ENCODE data around the gene SLC25A29. TPM values are rescaled to one million over a fixed set of nuclear protein-coding genes. Genes with fewer than 3 reads are reported as not detected.
A peak's percentile ranks its signal among the peaks of the same experiment; 100 is the strongest.

The SLC25A29 gene
- total and polyA plus RNA-seq, 2 of the 13 experiments (the other 11 are each of a cell fraction or from before 2014, with no cell fraction given): 12.2 to 17.2 TPM

DNA sequence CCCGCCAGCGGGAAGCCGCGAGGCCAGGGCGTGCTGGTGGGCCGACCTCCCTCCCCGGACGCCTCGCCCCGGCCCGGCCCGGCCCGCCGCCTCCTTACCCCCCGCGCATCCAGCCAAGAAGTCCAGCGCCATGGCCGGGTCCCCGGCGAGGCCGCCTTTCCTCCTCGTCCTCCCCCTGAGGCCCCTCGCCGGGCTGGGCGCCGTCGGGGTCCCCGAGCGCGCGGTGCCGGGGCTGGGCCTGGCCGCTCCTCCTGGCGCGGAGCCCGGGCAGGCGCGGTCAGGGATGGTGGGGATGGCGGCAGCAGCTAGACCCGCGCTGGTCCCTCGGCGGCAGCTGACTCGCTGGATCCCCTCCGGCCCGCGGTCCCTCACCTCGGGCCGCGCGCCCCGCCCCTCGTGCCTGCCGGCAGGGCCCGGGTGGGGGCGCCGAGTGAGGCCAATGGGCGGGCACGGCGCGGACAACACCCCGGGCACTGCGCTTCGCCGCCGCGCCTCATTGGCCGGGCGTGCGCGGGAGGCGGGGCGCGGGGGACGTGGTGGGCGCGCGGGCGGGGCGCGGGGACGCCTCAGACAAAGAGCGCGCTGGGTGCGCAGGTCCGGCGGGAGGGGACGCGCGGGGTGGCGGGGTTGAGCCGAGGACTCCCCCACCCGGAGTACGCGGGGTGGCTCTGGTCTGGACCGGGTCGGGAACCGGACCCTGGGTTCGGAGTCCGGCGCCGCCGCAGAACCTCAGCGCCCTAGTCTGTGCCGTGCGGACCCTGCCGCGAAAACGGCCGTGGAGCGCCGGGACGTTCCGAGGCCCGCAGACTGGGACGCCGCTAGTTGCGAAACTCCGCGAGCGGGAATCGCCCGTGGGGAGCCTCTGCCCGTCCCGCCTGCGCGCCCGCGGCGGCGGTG lies at the start of gene SLC25A29 (continued):
- TF ChIP-seq, protein P1, sequence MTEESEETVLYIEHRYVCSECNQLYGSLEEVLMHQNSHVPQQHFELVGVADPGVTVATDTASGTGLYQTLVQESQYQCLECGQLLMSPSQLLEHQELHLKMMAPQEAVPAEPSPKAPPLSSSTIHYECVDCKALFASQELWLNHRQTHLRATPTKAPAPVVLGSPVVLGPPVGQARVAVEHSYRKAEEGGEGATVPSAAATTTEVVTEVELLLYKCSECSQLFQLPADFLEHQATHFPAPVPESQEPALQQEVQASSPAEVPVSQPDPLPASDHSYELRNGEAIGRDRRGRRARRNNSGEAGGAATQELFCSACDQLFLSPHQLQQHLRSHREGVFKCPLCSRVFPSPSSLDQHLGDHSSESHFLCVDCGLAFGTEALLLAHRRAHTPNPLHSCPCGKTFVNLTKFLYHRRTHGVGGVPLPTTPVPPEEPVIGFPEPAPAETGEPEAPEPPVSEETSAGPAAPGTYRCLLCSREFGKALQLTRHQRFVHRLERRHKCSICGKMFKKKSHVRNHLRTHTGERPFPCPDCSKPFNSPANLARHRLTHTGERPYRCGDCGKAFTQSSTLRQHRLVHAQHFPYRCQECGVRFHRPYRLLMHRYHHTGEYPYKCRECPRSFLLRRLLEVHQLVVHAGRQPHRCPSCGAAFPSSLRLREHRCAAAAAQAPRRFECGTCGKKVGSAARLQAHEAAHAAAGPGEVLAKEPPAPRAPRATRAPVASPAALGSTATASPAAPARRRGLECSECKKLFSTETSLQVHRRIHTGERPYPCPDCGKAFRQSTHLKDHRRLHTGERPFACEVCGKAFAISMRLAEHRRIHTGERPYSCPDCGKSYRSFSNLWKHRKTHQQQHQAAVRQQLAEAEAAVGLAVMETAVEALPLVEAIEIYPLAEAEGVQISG (CRISPR knock-in tag; IDR thresholded peaks at IDR 0.05): peak; percentile 39
- TF ChIP-seq, protein P2, sequence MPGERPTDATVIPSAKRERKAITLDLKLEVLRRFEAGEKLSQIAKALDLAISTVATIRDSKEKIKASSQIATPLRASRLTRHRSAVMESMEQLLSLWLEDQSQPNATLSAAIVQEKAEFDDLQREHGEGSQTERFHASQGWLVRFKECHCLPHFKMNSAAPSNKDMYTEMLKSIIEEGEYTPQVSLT (CRISPR knock-in tag; IDR thresholded peaks at IDR 0.05; ENCODE audit: borderline replicate concordance, low read depth): no peak; the same call in 1 of the 2 replicates
- peak; percentile 36 for TF ChIP-seq ASH2L (IDR thresholded peaks at IDR 0.05; ENCODE audit: insufficient read length, low read depth, low read length)
- no peak for TF ChIP-seq RELA (CRISPR knock-in tag; IDR thresholded peaks at IDR 0.05)
- no peak for TF ChIP-seq ZNF572 (CRISPR knock-in tag; IDR thresholded peaks at IDR 0.05)
- peak; percentile 55; the same call in 1 of the 2 replicates for TF ChIP-seq CEBPB (IDR thresholded peaks at IDR 0.05; ENCODE audit: borderline replicate concordance, low read depth, low read length)
- TF ChIP-seq DMAP1 (CRISPR knock-in tag; IDR thresholded peaks at IDR 0.05): peak; percentile 19; the same call in 1 of the 2 replicates
- TF ChIP-seq, protein P3, sequence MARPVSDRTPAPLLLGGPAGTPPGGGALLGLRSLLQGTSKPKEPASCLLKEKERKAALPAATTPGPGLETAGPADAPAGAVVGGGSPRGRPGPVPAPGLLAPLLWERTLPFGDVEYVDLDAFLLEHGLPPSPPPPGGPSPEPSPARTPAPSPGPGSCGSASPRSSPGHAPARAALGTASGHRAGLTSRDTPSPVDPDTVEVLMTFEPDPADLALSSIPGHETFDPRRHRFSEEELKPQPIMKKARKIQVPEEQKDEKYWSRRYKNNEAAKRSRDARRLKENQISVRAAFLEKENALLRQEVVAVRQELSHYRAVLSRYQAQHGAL (CRISPR knock-in tag; IDR thresholded peaks at IDR 0.05; ENCODE audit: not compliant biosample characterization): no peak
- TF ChIP-seq PLRG1 (conservative IDR thresholded peaks at IDR 0.05): no peak
- TF ChIP-seq, protein P4, sequence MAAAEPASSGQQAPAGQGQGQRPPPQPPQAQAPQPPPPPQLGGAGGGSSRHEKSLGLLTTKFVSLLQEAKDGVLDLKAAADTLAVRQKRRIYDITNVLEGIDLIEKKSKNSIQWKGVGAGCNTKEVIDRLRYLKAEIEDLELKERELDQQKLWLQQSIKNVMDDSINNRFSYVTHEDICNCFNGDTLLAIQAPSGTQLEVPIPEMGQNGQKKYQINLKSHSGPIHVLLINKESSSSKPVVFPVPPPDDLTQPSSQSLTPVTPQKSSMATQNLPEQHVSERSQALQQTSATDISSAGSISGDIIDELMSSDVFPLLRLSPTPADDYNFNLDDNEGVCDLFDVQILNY (CRISPR knock-in tag; conservative IDR thresholded peaks at IDR 0.05): no peak; the same call in 1 of the 2 replicates
- TF ChIP-seq SIX4 (CRISPR knock-in tag; IDR thresholded peaks at IDR 0.05): no peak
- TF ChIP-seq ZMAT3 (CRISPR knock-in tag; conservative IDR thresholded peaks at IDR 0.05): no peak
- TF ChIP-seq, protein P5, sequence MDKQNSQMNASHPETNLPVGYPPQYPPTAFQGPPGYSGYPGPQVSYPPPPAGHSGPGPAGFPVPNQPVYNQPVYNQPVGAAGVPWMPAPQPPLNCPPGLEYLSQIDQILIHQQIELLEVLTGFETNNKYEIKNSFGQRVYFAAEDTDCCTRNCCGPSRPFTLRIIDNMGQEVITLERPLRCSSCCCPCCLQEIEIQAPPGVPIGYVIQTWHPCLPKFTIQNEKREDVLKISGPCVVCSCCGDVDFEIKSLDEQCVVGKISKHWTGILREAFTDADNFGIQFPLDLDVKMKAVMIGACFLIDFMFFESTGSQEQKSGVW (CRISPR knock-in tag; IDR thresholded peaks at IDR 0.05; ENCODE audit: borderline replicate concordance): no peak
- no peak for TF ChIP-seq ZNF678 (CRISPR knock-in tag; IDR thresholded peaks at IDR 0.05)
- no peak for TF ChIP-seq SYNCRIP (IDR thresholded peaks at IDR 0.05; ENCODE audit: insufficient read depth, low read depth, low read length)
- TF ChIP-seq, protein P6, sequence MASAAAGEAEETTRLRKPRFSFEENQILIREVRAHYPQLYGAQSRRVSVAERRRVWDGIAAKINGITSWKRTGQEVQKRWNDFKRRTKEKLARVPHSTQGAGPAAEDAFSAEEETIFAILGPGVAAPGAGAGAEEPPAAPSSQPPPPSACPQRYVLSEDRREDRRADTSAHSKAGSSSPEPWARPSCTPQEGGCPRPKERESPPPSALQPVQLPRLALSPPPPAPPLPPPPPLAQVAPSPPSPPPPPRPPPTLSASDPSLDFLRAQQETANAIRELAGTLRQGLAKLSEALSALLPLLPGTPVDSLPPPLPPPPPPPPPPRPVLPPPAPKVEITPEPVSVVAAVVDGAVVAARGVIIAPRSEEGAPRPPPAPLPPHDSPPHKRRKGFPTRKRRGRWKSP (CRISPR knock-in tag; IDR thresholded peaks at IDR 0.05): peak; percentile 38; the same call in 1 of the 2 replicates
- TF ChIP-seq, protein P7, sequence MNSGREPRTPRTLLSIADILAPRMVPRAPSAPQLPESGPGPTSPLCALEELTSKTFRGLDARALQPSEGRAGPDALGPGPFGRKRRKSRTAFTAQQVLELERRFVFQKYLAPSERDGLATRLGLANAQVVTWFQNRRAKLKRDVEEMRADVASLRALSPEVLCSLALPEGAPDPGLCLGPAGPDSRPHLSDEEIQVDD (CRISPR knock-in tag; IDR thresholded peaks at IDR 0.05; ENCODE audit: borderline replicate concordance): no peak; the same call in 1 of the 2 replicates
- TF ChIP-seq, protein P8, sequence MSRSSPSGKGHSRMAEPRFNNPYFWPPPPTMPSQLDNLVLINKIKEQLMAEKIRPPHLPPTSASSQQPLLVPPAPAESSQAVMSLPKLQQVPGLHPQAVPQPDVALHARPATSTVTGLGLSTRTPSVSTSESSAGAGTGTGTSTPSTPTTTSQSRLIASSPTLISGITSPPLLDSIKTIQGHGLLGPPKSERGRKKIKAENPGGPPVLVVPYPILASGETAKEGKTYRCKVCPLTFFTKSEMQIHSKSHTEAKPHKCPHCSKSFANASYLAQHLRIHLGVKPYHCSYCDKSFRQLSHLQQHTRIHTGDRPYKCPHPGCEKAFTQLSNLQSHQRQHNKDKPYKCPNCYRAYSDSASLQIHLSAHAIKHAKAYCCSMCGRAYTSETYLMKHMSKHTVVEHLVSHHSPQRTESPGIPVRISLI (CRISPR knock-in tag; IDR thresholded peaks at IDR 0.05; ENCODE audit: borderline replicate concordance): no peak
- 0 out of 2 replicates have a peak, but pooled peaks have one; percentile 3 for TF ChIP-seq SRY (CRISPR knock-in tag; IDR thresholded peaks at IDR 0.05)
- no peak for TF ChIP-seq KDM4B (CRISPR knock-in tag; IDR thresholded peaks at IDR 0.05)
